CD4-positive, CD25-positive, alpha-beta regulatory T cell (primary cell): ENCODE results near the gene GPX6. TPM values are rescaled to one million over a fixed set of nuclear protein-coding genes. Genes with fewer than 3 reads are reported as not detected.

Experiments used
- ATAC-seq, 2 donors: fragments of 150-1000 bp; cut with Tn5 transposase; one replicate each; pipeline ENCODE4 v1.10.0; 2021; ENCODE audit warnings: low read depth in 2 of 2, moderate number of reproducible peaks in 2 of 2, moderate library complexity in 1 of 2
- DNase-seq, 3 donors: peaks; one replicate each; pipeline versions ENCODE4 v3.0.0 to v3.0.0-alpha.2; 2012 to 2022; ENCODE audit warnings: mixed read lengths in 1 of 3
- H3K27ac ChIP-seq: one replicate; pipeline ENCODE4 v1.7.0; 2013; ENCODE audit warnings: mild to moderate bottlenecking, low read length; ENCODE audit not compliant: insufficient read depth, poor library complexity, severe bottlenecking
- H3K27me3 ChIP-seq: one replicate; pipeline ENCODE4 v1.7.0; 2013; ENCODE audit warnings: low read length; ENCODE audit not compliant: control insufficient read depth, insufficient read depth
- H3K36me3 ChIP-seq: one replicate; pipeline ENCODE4 v1.7.0; 2013; ENCODE audit warnings: mild to moderate bottlenecking, low read length, moderate library complexity; ENCODE audit not compliant: control insufficient read depth, insufficient read depth
- H3K4me1 ChIP-seq: 2 replicates; pipeline ENCODE4 v1.7.0; 2013; ENCODE audit warnings: mild to moderate bottlenecking, low read length; ENCODE audit not compliant: insufficient read depth, control insufficient read depth, poor library complexity, severe bottlenecking
- H3K4me3 ChIP-seq: one replicate; pipeline ENCODE4 v1.7.0; 2013; ENCODE audit warnings: low read depth, mild to moderate bottlenecking, low read length, moderate library complexity
- H3K9me3 ChIP-seq, 2 experiments: 1 replicate in 1 of 2; 2 replicates in 1 of 2; pipeline ENCODE4 v1.7.0; 2013; ENCODE audit warnings: low read length in 2 of 2, mild to moderate bottlenecking in 1 of 2, moderate library complexity in 1 of 2; ENCODE audit not compliant: control insufficient read depth in 2 of 2
- H3K27ac Mint-ChIP-seq, 3 donors: one replicate each; pipeline ENCODE4 v1.8.0; 2020 to 2022; ENCODE audit warnings: mild to moderate bottlenecking in 3 of 3, mixed read lengths in 3 of 3, moderate library complexity in 2 of 3
- H3K27me3 Mint-ChIP-seq: one replicate; pipeline ENCODE4 v1.8.0; 2022; ENCODE audit warnings: mild to moderate bottlenecking, mixed read lengths
- H3K36me3 Mint-ChIP-seq: one replicate; pipeline ENCODE4 v1.8.0; 2020; ENCODE audit warnings: mixed read lengths
- H3K4me1 Mint-ChIP-seq, 4 donors: one replicate each; pipeline ENCODE4 v1.8.0; 2020 to 2022; ENCODE audit warnings: mixed read lengths in 4 of 4, mild to moderate bottlenecking in 1 of 4
- H3K4me3 Mint-ChIP-seq, 4 donors: one replicate each; pipeline ENCODE4 v1.8.0; 2020 to 2022; ENCODE audit warnings: mild to moderate bottlenecking in 4 of 4, mixed read lengths in 4 of 4, moderate library complexity in 3 of 4
- H3K9me3 Mint-ChIP-seq, 7 donors: one replicate each; pipeline ENCODE4 v1.8.0; 2020 to 2022; ENCODE audit warnings: mixed read lengths in 7 of 7, mild to moderate bottlenecking in 3 of 7, moderate library complexity in 2 of 7
- polyA plus RNA-seq, 4 donors: library from polyadenylated mRNA; unstranded; fragments of 300-500 nt; fragmentation: Illumina TruSeq; gene quantifications; one replicate each; pipeline ENCODE4 v1.2.3, GENCODE V29; 2021
- total RNA-seq: library from RNA; stranded (reverse); gene quantifications from one replicate; pipeline ENCODE4 v1.2.3, GENCODE V29; 2022

Gene GPX6
- total and polyA plus RNA-seq, 5 donors from 2014 or later = not detected

GRCh38 chr6:28534875-28535274, 19.3 kb upstream of the GPX6 start:
- H3K36me3 ChIP-seq = no peaks in the 10 kb centered on the region
- ATAC-seq = no peak
- H3K27me3 ChIP-seq = peaks cover 19% of the 10 kb centered on the region
- no peak for DNase-seq
- no peak overlapping the region for H3K27ac ChIP-seq
- H3K4me1 ChIP-seq = peaks cover 7% of the 10 kb centered on the region
- peaks cover 30% of the 10 kb centered on the region for H3K27me3 Mint-ChIP-seq
- no peaks in the 10 kb centered on the region for H3K9me3 ChIP-seq
- no peaks in the 10 kb centered on the region for H3K36me3 Mint-ChIP-seq
- no peak overlapping the region for H3K4me3 Mint-ChIP-seq
- no peak overlapping the region for H3K4me3 ChIP-seq
- no peak overlapping the region for H3K27ac Mint-ChIP-seq
- peaks cover 0 to 6% (median 2%) of the 10 kb centered on the region in 7 donors for H3K9me3 Mint-ChIP-seq
- peaks cover 0 to 12% (median 0%) of the 10 kb centered on the region in 4 donors for H3K4me1 Mint-ChIP-seq

- H3K36me3 Mint-ChIP-seq = no peaks in the 10 kb centered on the region
- ATAC-seq (no peak), DNase-seq (no peak)
- H3K9me3 Mint-ChIP-seq = peaks cover 0 to 3% (median under 1%) of the 10 kb centered on the region in 7 donors
- H3K36me3 ChIP-seq = no peaks in the 10 kb centered on the region
- peaks cover 19% of the 10 kb centered on the region for H3K27me3 ChIP-seq
- no peak overlapping the region for H3K4me3 Mint-ChIP-seq
- peaks cover 7% of the 10 kb centered on the region for H3K4me1 ChIP-seq
- peaks cover 0 to 12% (median 0%) of the 10 kb centered on the region in 4 donors for H3K4me1 Mint-ChIP-seq
- no peak overlapping the region for H3K27ac ChIP-seq
- H3K27ac Mint-ChIP-seq = no peak overlapping the region
- peaks cover 33% of the 10 kb centered on the region for H3K27me3 Mint-ChIP-seq
- no peak overlapping the region for H3K4me3 ChIP-seq
- H3K9me3 ChIP-seq = no peaks in the 10 kb centered on the region
Measured at GRCh38 chr6:28534306-28534705, 18.7 kb upstream of the GPX6 start.

- Histone ChIP-seq H3K36me3 (no peaks in the 10 kb centered on the region), H3K27ac (no peak overlapping the region), H3K27me3 (peaks cover 15% of the 10 kb centered on the region), H3K9me3 (no peaks in the 10 kb centered on the region), H3K4me3 (no peak overlapping the region), H3K4me1 (no peaks in the 10 kb centered on the region)
- Mint-ChIP-seq H3K36me3 (no peaks in the 10 kb centered on the region), H3K27me3 (peaks cover 27% of the 10 kb centered on the region), H3K9me3 (peaks cover 0 to 5% (median 2%) of the 10 kb centered on the region in 7 donors), H3K4me3 (no peak overlapping the region), H3K27ac (no peak overlapping the region), H3K4me1 (peaks cover 0 to 3% (median 0%) of the 10 kb centered on the region in 4 donors)
- ATAC-seq (no peak), DNase-seq (no peak)
Measured at GRCh38 chr6:28531479-28532128, 16.0 kb upstream of the GPX6 start.

GRCh38 chr6:28530777-28531176, 15.2 kb upstream of the GPX6 start:
- no peak overlapping the region for H3K4me3 Mint-ChIP-seq
- H3K4me1 Mint-ChIP-seq = peaks cover 0 to 4% (median 0%) of the 10 kb centered on the region in 4 donors
- H3K9me3 Mint-ChIP-seq = peaks cover 0 to 7% (median 0%) of the 10 kb centered on the region in 7 donors

GRCh38 chr6:28525496-28526039, 10.0 kb upstream of the GPX6 start, which contains the start of gene GPX5:
Gene GPX5 (plus strand): TSS chr6:28525881. CDS start chr6:28526014, 133 bp downstream.
- peaks cover 0 to 10% (median 0%) of the 10 kb centered on the region in 7 donors for H3K9me3 Mint-ChIP-seq
- H3K4me3 Mint-ChIP-seq = no peak within 1 kb of the TSS

More at GRCh38 chr6:28530777-28531176, 15.2 kb upstream of the GPX6 start:
- Mint-ChIP-seq H3K27me3 (peaks cover 33% of the 10 kb centered on the region), H3K27ac (no peak overlapping the region), H3K36me3 (no peaks in the 10 kb centered on the region)
- Histone ChIP-seq H3K36me3 (no peaks in the 10 kb centered on the region), H3K4me1 (no peaks in the 10 kb centered on the region), H3K4me3 (no peak overlapping the region), H3K27me3 (peaks cover 15% of the 10 kb centered on the region), H3K27ac (no peak overlapping the region), H3K9me3 (no peaks in the 10 kb centered on the region)
- DNase-seq (no peak), ATAC-seq (no peak)

GRCh38 chr6:28523241-28523622, 7.6 kb upstream of the GPX6 start:
- no peak overlapping the region for H3K4me3 ChIP-seq
- DNase-seq = peak in 1 of 3 donors; percentile 76
- Mint-ChIP-seq H3K4me3 (no peak overlapping the region), H3K36me3 (no peaks in the 10 kb centered on the region), H3K9me3 (peaks cover 0 to 10% (median 0%) of the 10 kb centered on the region in 7 donors), H3K4me1 (peaks cover 0 to 23% (median 9%) of the 10 kb centered on the region in 4 donors), H3K27me3 (peaks cover 52% of the 10 kb centered on the region), H3K27ac (no peak overlapping the region)
- no peak overlapping the region for H3K27ac ChIP-seq
- H3K36me3 ChIP-seq = no peaks in the 10 kb centered on the region
- H3K9me3 ChIP-seq = no peaks in the 10 kb centered on the region
- peaks cover 17% of the 10 kb centered on the region for H3K27me3 ChIP-seq
- H3K4me1 ChIP-seq = peaks cover 3% of the 10 kb centered on the region
- ATAC-seq = peak; percentile 61 to 70

More at GRCh38 chr6:28525496-28526039, 10.0 kb upstream of the GPX6 start, which contains the start of gene GPX5:
- ATAC-seq (peak in 1 of 2 donors; percentile 52), DNase-seq (peak in 1 of 3 donors; percentile 44)
- H3K36me3 Mint-ChIP-seq = no peaks in the 10 kb centered on the region
- Histone ChIP-seq H3K9me3 (no peaks in the 10 kb centered on the region), H3K4me3 (no peak within 1 kb of the TSS), H3K4me1 (peaks cover 3% of the 10 kb centered on the region), H3K27ac (no peak within 1 kb of the TSS), H3K36me3 (no peaks in the 10 kb centered on the region), H3K27me3 (peaks cover 20% of the 10 kb centered on the region)
- H3K4me1 Mint-ChIP-seq = peaks cover 0 to 23% (median 9%) of the 10 kb centered on the region in 4 donors
- H3K27ac Mint-ChIP-seq = no peak within 1 kb of the TSS
- H3K27me3 Mint-ChIP-seq = peaks cover 53% of the 10 kb centered on the region

GRCh38 chr6:28522594-28523240, 7.1 kb upstream of the GPX6 start:
- Histone ChIP-seq H3K27ac (no peak overlapping the region), H3K4me1 (peaks cover 3% of the 10 kb centered on the region), H3K36me3 (no peaks in the 10 kb centered on the region), H3K27me3 (peaks cover 13% of the 10 kb centered on the region), H3K4me3 (no peak overlapping the region), H3K9me3 (no peaks in the 10 kb centered on the region)
- Mint-ChIP-seq H3K27me3 (peaks cover 51% of the 10 kb centered on the region), H3K4me3 (no peak overlapping the region), H3K4me1 (peaks cover 0 to 23% (median 9%) of the 10 kb centered on the region in 4 donors), H3K36me3 (no peaks in the 10 kb centered on the region), H3K9me3 (peaks cover 0 to 7% (median 0%) of the 10 kb centered on the region in 7 donors), H3K27ac (no peak overlapping the region)
- ATAC-seq (no peak), DNase-seq (no peak)
